Measurements from ENCODE around the gene ATAT1. TPM values are rescaled to one million over a fixed set of nuclear protein-coding genes. Genes with fewer than 3 reads are reported as not detected.

Gene ATAT1
- total and polyA plus RNA-seq, 2 of the 13 experiments (the other 11 are each of a cell fraction or from before 2014, with no cell fraction given) = 9.2 to 23.6 TPM

GRCh38 chr6:30615958-30616810 is 10.5 kb upstream of the ATAT1 start (continued):
- TF ChIP-seq HNF1A (IDR thresholded peaks at IDR 0.05; ENCODE audit: low read depth) (peak; percentile 21; the same call in 1 of the 2 replicates), HNF1A (CRISPR knock-in tag; IDR thresholded peaks at IDR 0.05; ENCODE audit: borderline replicate concordance) (peak; percentile 43; the same call in 1 of the 2 replicates), ZNF691 (CRISPR knock-in tag; IDR thresholded peaks at IDR 0.05; ENCODE audit: borderline replicate concordance, low read depth) (0 out of 2 replicates have a peak, but pooled peaks have one; percentile 47), ZNF503 (CRISPR knock-in tag; IDR thresholded peaks at IDR 0.05) (no peak), MYNN (CRISPR knock-in tag; IDR thresholded peaks at IDR 0.05; ENCODE audit: low read depth) (no peak), POLR2A (IDR thresholded peaks at IDR 0.05; ENCODE audit: insufficient read depth in 1 of 2, low read depth in 2 of 2, low read length in 2 of 2) (peak; percentile 75 to 84), SNAPC5 (CRISPR knock-in tag; IDR thresholded peaks at IDR 0.05; ENCODE audit: borderline replicate concordance) (0 out of 2 replicates have a peak, but pooled peaks have one; percentile 67), ZKSCAN1 (IDR thresholded peaks at IDR 0.05; ENCODE audit: low read length) (0 out of 2 replicates have a peak, but pooled peaks have one; percentile 25), KLF16 (CRISPR knock-in tag; IDR thresholded peaks at IDR 0.05) (0 out of 4 replicates have a peak, but pooled peaks of 1 of the 2 experiments have one; percentile 5), ZBED4 (CRISPR knock-in tag; IDR thresholded peaks at IDR 0.05; ENCODE audit: borderline replicate concordance) (peak; percentile 4; the same call in 1 of the 2 replicates), REXO4 (CRISPR knock-in tag; IDR thresholded peaks at IDR 0.05; ENCODE audit: borderline replicate concordance) (no peak), ZFP36L1 (CRISPR knock-in tag; IDR thresholded peaks at IDR 0.05) (peak; percentile 98), ZNF775 (CRISPR knock-in tag; IDR thresholded peaks at IDR 0.05; ENCODE audit: borderline replicate concordance) (0 out of 2 replicates have a peak, but pooled peaks have one; percentile 35), ZBTB20 (CRISPR knock-in tag; IDR thresholded peaks at IDR 0.05; ENCODE audit: borderline replicate concordance, low read depth) (peak; percentile 38; the same call in 1 of the 2 replicates), MBD4 (IDR thresholded peaks at IDR 0.05; ENCODE audit: borderline replicate concordance, low read length) (peak; percentile 73; the same call in 1 of the 2 replicates), ZNF337 (CRISPR knock-in tag; IDR thresholded peaks at IDR 0.05; ENCODE audit: borderline replicate concordance, low read depth) (0 out of 2 replicates have a peak, but pooled peaks have one; percentile 32)
